GM12892 (cell line): ENCODE results near the gene S100A4.
"Not testable (repeated sequence)": the region's sequence is repeated elsewhere in the genome, so short reads cannot be mapped to it uniquely, and the experiment has no call there.

Experiments used
- DNase-seq: peaks from one replicate; pipeline ENCODE4 v3.0.0; 2011; ENCODE audit not compliant: insufficient read length
- FAIRE-seq: peaks from 2 replicates; lab custom pipeline; 2011; peaks lifted over from hg19 to GRCh38; lab: Jason Lieb, UNC
- POLR2A ChIP-seq: IDR thresholded peaks from 2 replicates; pipeline ENCODE4 v1.6.1; 2011; ENCODE audit warnings: low read depth, low read length, control low read depth
- POLR2AphosphoS5 ChIP-seq: IDR thresholded peaks from 2 replicates; pipeline ENCODE4 v1.6.1; 2011; ENCODE audit warnings: low read depth, low read length, control low read depth
- TAF1 ChIP-seq: IDR thresholded peaks from 2 replicates; pipeline ENCODE4 v1.6.1; 2011; ENCODE audit warnings: low read depth, mild to moderate bottlenecking, control low read depth, low read length, borderline replicate concordance

Gene S100A4

DNA sequence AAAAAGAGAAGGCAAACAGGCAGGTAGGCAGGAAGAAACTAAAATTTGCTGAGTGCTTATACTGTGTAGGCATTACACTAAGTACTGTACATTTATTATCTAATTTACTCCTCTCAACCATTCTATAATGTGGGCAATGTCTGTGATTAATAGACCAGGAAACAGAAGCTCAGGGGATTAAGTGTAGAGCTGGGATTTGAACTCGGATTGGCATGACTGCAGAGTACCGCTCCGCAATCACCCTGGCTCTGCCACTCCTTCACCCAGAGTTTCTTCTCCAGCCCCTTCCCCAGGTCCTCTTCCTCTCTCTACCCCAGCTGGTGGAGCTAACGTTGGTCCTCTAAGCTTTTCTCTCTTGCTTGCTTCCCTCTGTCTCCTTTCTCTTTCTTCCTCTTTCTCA lies 31.5 kb upstream of the S100A4 start:
- FAIRE-seq (no peak), DNase-seq (no peak)
- TF ChIP-seq POLR2A: no peak
- no peak for TF ChIP-seq POLR2AphosphoS5
- no peak for TF ChIP-seq TAF1

DNA sequence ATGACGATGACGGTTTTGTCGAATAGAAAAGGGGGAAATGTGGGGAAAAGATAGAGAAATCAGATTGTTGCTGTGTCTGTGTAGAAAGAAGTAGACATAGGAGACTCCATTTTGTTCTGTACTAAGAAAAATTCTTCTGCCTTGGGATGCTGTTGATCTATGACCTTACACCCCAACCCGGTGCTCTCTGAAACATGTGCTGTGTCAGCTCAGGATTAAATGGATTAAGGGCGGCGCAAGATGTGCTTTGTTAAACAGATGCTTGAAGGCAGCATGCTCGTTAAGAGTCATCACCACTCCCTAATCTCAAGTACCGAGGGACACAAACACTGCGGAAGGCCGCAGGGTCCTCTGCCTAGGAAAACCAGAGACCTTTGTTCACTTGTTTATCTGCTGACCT lies 29.9 kb upstream of the S100A4 start:
- not testable (repeated sequence) for FAIRE-seq, DNase-seq

DNA sequence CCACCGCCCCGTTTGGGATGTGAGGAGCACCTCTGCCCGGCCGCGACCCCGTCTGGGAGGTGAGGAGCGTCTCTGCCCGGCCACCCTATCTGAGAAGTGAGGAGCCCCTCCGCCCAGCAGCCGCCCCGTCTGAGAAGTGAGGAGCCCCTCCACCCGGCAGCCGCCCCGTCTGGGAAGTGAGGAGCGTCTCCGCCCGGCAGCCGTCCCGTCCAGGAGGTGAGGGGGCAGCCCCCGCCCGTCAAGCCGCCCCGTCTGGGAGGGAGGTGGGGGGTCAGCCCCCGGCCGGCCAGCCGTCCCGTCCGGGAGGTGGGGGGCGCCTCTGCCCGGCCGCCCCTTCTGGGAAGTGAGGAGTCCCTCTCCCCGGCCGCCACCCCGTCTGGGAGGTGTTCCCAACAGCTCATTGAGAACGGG lies 29.5 kb upstream of the S100A4 start:
- FAIRE-seq, DNase-seq: not testable (repeated sequence)

DNA sequence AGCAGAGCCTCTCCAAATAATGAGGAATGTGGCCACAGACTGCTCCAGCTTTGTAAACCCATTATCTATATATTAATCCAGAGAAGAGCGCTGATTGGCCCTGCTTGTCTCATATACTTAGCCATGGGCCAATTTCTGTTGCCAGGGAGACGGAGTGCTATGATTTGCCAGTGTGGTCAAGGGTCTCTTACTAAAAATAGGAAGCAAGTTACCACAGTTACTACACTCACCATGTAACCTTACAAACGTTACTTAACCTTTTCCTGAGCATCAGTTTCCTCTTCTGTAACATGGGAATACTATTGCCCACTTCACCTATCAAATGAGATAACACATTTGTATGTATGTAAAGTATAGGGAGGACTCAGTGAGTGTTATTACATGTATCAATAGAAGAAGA lies 27.7 kb upstream of the S100A4 start:
- DNase-seq (no peak), FAIRE-seq (no peak)

DNA sequence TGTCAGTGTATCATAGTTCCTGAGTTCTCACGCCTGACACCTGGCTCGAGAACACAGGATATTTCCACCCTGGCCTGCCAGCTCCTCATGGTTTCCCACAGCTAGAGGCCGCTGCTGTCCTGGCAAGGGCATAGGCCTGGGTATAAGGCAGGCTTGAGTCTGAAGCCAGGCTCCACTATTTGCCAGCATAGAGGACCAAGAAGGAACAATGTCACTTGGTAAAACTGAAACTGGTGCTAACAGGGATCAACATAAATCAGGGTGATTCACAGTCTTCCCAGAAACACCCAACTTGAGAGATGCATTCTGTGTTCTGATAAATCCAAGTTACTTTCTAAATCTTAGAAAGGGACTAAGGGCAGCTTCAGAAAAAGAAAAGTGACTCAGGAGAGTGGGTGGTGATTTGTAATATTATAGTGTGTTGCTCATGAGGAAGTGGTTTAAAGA lies 27.0 kb upstream of the S100A4 start:
- DNase-seq: no peak
- FAIRE-seq: no peak
- no peak for TF ChIP-seq POLR2A
- no peak for TF ChIP-seq TAF1
- TF ChIP-seq POLR2AphosphoS5: no peak

More for the DNA sequence above, 27.7 kb upstream of the S100A4 start:
- TF ChIP-seq POLR2A: no peak

DNA sequence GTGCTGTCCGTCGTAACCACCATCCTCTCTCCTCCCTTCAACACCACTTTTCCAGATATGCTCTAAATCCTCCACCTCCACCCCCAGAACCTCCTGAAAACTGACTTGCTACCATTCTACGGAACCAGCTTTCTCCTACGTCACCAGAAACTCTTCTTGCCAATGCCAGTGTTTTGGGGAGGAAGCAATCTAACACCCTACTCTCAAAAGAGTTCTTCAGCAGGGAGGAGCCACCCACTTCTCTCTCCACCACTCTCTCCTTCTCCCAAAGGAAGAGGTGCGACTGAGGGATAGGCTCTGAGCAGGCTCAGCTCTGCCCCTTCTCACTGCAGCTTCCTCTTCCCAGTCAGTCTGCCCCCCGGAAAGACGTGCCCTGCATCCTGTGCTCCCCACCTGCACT lies 26.1 kb upstream of the S100A4 start:
- TF ChIP-seq POLR2AphosphoS5 (no peak), TAF1 (no peak), POLR2A (no peak)
- FAIRE-seq: no peak
- no peak for DNase-seq

DNA sequence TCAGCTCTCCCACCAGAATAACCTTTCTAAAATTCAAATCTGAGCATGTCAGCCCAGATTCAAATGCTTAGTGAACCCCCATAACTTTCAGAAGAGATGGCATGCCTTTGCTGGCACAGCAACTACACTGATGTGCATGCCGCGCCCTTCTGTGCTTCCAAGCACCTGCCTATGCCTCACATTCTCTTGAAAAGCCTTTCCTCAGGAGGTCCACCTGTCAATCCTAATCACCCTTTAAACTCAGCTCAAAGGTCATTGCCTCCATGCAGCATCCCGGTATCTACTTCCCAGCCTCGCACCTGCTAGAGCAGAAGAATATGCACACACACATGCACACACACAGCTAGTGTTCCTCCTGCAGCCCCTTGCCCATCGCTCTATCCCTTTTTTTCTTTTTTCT lies 25.3 kb upstream of the S100A4 start:
- DNase-seq: no peak
- TF ChIP-seq POLR2A: no peak
- no peak for TF ChIP-seq POLR2AphosphoS5
- TF ChIP-seq TAF1: no peak
- FAIRE-seq: no peak

DNA sequence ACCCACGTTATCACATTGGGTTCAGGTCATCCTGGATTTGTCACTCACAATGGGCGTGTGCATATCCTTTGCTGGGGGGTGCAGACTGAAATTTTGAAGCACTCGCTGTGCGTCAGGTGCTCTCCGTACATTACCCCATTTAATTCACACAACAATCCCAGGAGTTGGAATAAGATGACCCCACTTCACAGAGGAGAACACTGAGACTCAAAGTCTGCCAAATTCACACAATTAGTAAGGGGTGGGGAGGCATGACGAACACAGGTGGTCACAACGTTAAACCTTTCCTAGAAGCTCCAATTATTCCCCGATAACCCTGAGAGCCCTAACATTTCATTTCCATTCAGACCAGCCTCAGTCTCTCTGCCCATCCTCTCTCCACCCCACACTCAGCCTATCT lies 23.9 kb upstream of the S100A4 start:
- TF ChIP-seq POLR2AphosphoS5: no peak
- no peak for TF ChIP-seq POLR2A
- TF ChIP-seq TAF1: no peak
- no peak for FAIRE-seq
- no peak for DNase-seq

DNA sequence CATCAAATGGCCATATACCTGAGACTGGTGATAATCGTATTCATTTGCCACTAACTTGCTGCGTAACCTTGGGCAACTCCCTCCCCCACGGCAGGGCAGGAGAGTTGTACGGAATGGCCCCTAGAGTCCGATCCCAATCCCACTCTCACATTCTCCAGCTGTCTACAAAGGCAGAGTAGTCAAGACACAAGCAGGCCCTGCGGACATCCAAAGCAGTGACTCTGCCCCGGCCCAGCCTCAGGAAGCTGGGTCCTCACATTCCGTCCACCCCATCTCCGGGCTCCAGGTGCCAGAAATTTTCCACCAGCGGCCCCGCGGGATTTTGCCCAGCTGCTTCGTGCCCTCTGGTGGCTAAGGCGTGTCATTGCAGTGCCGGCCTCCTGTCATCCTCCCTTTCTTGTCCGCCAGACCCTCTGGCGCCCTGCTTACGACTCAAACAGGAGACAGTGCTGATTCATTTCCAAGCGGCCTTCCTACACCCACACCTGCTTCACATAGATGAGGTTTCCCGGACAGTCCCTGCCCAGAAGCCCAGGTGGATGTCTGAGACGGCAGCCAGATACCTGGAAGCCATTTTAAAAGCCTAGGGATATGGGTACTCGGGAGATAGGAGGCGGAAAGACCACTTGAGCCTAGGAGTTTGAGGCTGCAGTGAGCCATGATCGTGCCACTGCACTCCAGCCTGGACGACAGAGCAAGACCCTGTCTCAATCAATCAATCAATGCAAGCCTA lies 22.9 kb upstream of the S100A4 start:
- no peak for TF ChIP-seq POLR2AphosphoS5
- no peak for TF ChIP-seq TAF1
- TF ChIP-seq POLR2A: no peak
- peak; percentile 81 for DNase-seq
- FAIRE-seq: peak; percentile 84

DNA sequence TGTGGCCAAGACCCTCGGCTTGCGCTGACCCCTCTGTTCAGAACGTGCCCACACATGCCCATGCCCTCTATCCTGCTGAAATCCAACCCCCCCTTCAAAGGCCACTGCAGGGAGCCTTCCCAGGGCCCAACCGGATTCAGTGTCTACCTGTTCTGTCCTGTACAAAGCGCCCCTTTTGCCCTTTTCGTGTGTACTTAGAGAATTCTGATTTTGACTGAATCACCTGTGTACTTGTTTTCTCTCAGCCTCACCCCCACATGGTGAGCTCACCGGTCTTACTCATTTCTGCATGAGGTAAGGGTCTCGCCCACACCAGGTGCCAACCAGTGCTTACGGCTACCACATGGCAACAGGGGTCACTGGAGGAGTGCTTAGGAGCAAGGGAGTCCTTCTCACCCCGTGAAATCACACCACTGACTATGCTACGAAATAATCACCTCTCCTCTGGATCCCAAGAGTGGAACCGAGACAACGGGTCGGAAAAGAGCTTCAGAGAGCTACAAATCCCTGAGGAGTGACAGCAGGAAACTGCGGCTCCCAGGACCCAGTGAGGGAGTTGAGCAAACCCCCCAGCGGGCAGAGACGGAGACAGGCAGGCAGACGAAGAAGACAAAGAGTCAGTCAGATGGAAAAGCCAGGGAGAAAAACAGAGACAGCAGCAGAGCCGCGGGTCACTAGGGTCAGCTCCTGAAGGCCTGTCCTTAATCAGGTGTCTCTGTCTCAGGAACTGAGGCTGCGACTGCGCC lies 22.2 kb upstream of the S100A4 start:
- no peak for DNase-seq
- no peak for TF ChIP-seq TAF1
- TF ChIP-seq POLR2AphosphoS5: no peak
- TF ChIP-seq POLR2A: no peak
- FAIRE-seq: no peak

DNA sequence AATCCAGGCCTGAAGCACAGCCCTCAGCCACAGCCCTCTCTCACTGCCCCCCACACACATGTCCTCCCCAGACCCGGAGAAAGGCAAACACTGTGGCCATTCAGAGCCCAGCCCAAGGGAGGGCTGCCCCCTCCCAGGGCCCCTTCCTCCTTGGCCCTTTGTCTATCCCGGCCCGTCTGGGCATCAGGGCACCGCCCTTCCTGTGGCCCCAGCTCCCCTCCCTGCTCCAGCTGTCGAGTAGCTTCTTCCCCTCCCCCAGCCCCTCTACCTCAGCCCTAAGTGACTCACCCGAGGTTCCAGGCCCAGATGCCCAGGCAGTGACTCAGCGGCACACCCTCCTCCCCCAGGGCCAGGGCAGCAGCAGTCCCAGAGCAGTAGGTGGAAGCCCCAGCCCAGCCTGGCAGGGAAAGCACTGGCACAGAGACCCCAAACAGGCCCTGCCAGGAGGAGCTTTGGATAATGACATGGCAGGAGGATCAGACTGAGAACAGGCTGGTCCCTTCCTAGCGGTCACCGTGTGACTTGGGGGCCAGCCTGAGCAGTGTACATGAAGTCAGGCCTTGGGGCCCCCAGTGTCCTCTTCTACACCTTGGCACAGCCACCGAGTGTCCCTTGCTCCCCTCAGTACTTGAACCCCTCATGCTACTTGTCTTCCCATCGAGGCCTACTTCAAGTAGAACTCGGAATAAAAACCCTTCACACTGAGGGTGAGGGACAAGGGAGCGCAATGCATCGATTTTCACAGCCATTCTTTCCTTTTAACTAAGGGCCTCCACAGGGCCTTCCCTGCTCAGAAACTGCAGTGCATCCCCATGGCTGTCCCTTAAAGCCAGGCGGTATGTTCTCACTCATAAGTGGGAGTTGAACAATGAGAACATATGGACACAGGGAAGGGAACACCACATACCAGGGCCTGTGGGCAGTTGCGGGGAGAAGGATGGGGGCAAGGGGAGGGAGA lies 21.1 kb upstream of the S100A4 start:
- TF ChIP-seq POLR2A (no peak), TAF1 (no peak), POLR2AphosphoS5 (no peak)
- no peak for DNase-seq
- FAIRE-seq: no peak
